ENCODE measurements around the gene RANGAP1. TPM values are rescaled to one million over a fixed set of nuclear protein-coding genes. Genes with fewer than 3 reads are reported as not detected.

RANGAP1 gene
- total and polyA plus RNA-seq, 7 donors, result 26.2 to 51.8 (median 41.1) TPM

GRCh38 chr22:41257696-41258095 lies 28.3 kb downstream of the RANGAP1 start:
- Histone ChIP-seq H3K4me1 (no peaks in the 10 kb centered on the region), H3K36me3 (ENCODE audit: insufficient read depth in 1 of 2, low read depth in 1 of 2) (peaks cover 0 to 97% of the 10 kb centered on the region in 2 donors), H3K27ac (no peak overlapping the region), H3K27me3 (ENCODE audit: insufficient read depth in 3 of 3, low read length in 2 of 3) (no peaks in the 10 kb centered on the region), H3K4me3 (no peak overlapping the region), H3K9me3 (no peaks in the 10 kb centered on the region)
- WGBS, 3 donors, result 84 to 89% (median 87%) methylated on average over 11 of the region's 11 CpGs
- TF ChIP-seq, protein P1, sequence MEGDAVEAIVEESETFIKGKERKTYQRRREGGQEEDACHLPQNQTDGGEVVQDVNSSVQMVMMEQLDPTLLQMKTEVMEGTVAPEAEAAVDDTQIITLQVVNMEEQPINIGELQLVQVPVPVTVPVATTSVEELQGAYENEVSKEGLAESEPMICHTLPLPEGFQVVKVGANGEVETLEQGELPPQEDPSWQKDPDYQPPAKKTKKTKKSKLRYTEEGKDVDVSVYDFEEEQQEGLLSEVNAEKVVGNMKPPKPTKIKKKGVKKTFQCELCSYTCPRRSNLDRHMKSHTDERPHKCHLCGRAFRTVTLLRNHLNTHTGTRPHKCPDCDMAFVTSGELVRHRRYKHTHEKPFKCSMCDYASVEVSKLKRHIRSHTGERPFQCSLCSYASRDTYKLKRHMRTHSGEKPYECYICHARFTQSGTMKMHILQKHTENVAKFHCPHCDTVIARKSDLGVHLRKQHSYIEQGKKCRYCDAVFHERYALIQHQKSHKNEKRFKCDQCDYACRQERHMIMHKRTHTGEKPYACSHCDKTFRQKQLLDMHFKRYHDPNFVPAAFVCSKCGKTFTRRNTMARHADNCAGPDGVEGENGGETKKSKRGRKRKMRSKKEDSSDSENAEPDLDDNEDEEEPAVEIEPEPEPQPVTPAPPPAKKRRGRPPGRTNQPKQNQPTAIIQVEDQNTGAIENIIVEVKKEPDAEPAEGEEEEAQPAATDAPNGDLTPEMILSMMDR (IDR thresholded peaks at IDR 0.05), result no peak
- ATAC-seq (no peak), DNase-seq (no peak)
- intact Hi-C loops (cut with DNase I), result no loop called here

GRCh38 chr22:41256254-41257253 lies 29.4 kb downstream of the RANGAP1 start:
- no peaks in the 10 kb centered on the region for H3K27me3 ChIP-seq (ENCODE audit: insufficient read depth in 3 of 3, low read length in 2 of 3)
- H3K9me3 ChIP-seq, result no peaks in the 10 kb centered on the region
- no peak overlapping the region for H3K4me3 ChIP-seq
- no peaks in the 10 kb centered on the region for H3K4me1 ChIP-seq
- TF ChIP-seq, protein P1 (IDR thresholded peaks at IDR 0.05), result no peak
- DNase-seq, result no peak
- H3K36me3 ChIP-seq (ENCODE audit: insufficient read depth in 1 of 2, low read depth in 1 of 2), result peaks cover 0 to 98% of the 10 kb centered on the region in 2 donors
- no peak overlapping the region for H3K27ac ChIP-seq
- peak in 3 of 4 donors; percentile 34 to 73 (median 34) for ATAC-seq
- intact Hi-C loops (cut with DNase I), result no loop called here
- 81 to 83% (median 81%) methylated on average over 20 of the region's 20 CpGs for WGBS, 3 donors

GRCh38 chr22:41254230-41254629 lies 31.8 kb downstream of the RANGAP1 start:
- DNase-seq, result no peak
- Histone ChIP-seq H3K9me3 (no peaks in the 10 kb centered on the region), H3K27me3 (ENCODE audit: insufficient read depth in 3 of 3, low read length in 2 of 3) (no peaks in the 10 kb centered on the region), H3K27ac (no peak overlapping the region), H3K4me3 (no peak overlapping the region), H3K4me1 (no peaks in the 10 kb centered on the region), H3K36me3 (ENCODE audit: insufficient read depth in 1 of 2, low read depth in 1 of 2) (peaks cover 0 to 98% of the 10 kb centered on the region in 2 donors)
- no peak for ATAC-seq
- intact Hi-C loops (cut with DNase I), result no loop called here
- WGBS, 3 donors, result 88 to 98% (median 94%) methylated on average over 7 of the region's 7 CpGs
- TF ChIP-seq, protein P1 (IDR thresholded peaks at IDR 0.05), result no peak

- 89 to 94% (median 91%) methylated on average over 8 of the region's 8 CpGs for WGBS, 3 donors
- no peak for DNase-seq
- intact Hi-C loops (cut with DNase I), result no loop called here
- Histone ChIP-seq H3K4me1 (no peaks in the 10 kb centered on the region), H3K27ac (no peak overlapping the region), H3K4me3 (no peak overlapping the region), H3K9me3 (no peaks in the 10 kb centered on the region), H3K36me3 (ENCODE audit: insufficient read depth in 1 of 2, low read depth in 1 of 2) (peaks cover 0 to 98% of the 10 kb centered on the region in 2 donors), H3K27me3 (ENCODE audit: insufficient read depth in 3 of 3, low read length in 2 of 3) (no peaks in the 10 kb centered on the region)
- TF ChIP-seq, protein P1 (IDR thresholded peaks at IDR 0.05), result no peak
- no peak for ATAC-seq
Observed at GRCh38 chr22:41252365-41252764, 33.6 kb downstream of the RANGAP1 start.
